SU-DHL-6 (cell line): Measurements from ENCODE around the gene PASD1.

Source experiments
- H2AFZ ChIP-seq: fragments of 200-600 bp; sonication (generic); 2 replicates; pipeline ENCODE4 v1.6.1; 2014; ENCODE audit warnings: low read depth, mild to moderate bottlenecking, moderate library complexity, mixed read lengths, antibody characterized with exemption, low read length; ENCODE audit not compliant: severe bottlenecking
- H3F3A ChIP-seq: fragments of 200-600 bp; shearing (Covaris generic); 2 replicates; pipeline ENCODE4 v1.6.0; 2016; ENCODE audit warnings: antibody characterized with exemption, mild to moderate bottlenecking; ENCODE audit not compliant: insufficient read depth
- H3K27ac ChIP-seq: fragments of 200-600 bp; sonication (generic); 2 replicates; pipeline ENCODE4 v1.5.1; 2016; ENCODE audit warnings: low read depth, mild to moderate bottlenecking, low read length, moderate library complexity, mixed read lengths
- H3K27me3 ChIP-seq: fragments of 200-600 bp; sonication (generic), shearing (Covaris generic); 2 replicates; pipeline ENCODE4 v1.6.0; 2014; ENCODE audit warnings: mild to moderate bottlenecking, low read length
- H3K36me3 ChIP-seq: fragments of 200-600 bp; sonication (generic); 2 replicates; pipeline ENCODE4 v1.6.1; 2014; ENCODE audit warnings: mild to moderate bottlenecking, low read length, mixed read lengths
- H3K4me2 ChIP-seq: fragments of 300-600, 200-600 bp; shearing (Covaris generic), sonication (generic); 2 replicates; pipeline ENCODE4 v1.6.0; 2014; ENCODE audit warnings: low read length, low read depth, mild to moderate bottlenecking; ENCODE audit not compliant: poor library complexity, severe bottlenecking
- H3K4me3 ChIP-seq: fragments of 200-600 bp; sonication (generic); 2 replicates; pipeline ENCODE4 v1.5.1; 2014; ENCODE audit warnings: antibody characterized with exemption, low read length, mild to moderate bottlenecking, mixed read lengths; ENCODE audit not compliant: insufficient read depth, poor library complexity, severe bottlenecking
- H3K79me2 ChIP-seq: fragments of 200-600 bp; sonication (generic); 2 replicates; pipeline ENCODE4 v1.6.1; 2014; ENCODE audit warnings: mild to moderate bottlenecking, low read length, moderate library complexity; ENCODE audit not compliant: insufficient read depth
- H3K9ac ChIP-seq: fragments of 200-600 bp; sonication (generic); 2 replicates; pipeline ENCODE4 v1.7.0; 2014; ENCODE audit warnings: mild to moderate bottlenecking, low read length
- H3K9me2 ChIP-seq: fragments of 200-600 bp; sonication (generic); replicated peaks from 2 replicates; pipeline ENCODE4 v1.6.1; 2014; ENCODE audit warnings: low read length; ENCODE audit not compliant: insufficient read depth
- H3K9me3 ChIP-seq: fragments of 200-600 bp; sonication (generic); 2 replicates; pipeline ENCODE4 v1.6.1; 2014; ENCODE audit warnings: low read length, mixed read lengths; ENCODE audit not compliant: insufficient read depth
- H4K20me1 ChIP-seq: fragments of 200-600 bp; sonication (generic); 2 replicates; pipeline ENCODE4 v1.6.1; 2014; ENCODE audit warnings: low read depth, mild to moderate bottlenecking, antibody characterized with exemption, low read length, moderate library complexity, mixed read lengths
- CTCF ChIP-seq: fragments of 200-600 bp; sonication (generic); IDR thresholded peaks from one replicate; pipeline ENCODE4 v1.5.1; 2017; ENCODE audit warnings: antibody characterized with exemption, mild to moderate bottlenecking, low read length, moderate library complexity; ENCODE audit not compliant: insufficient read depth, poor library complexity, severe bottlenecking
- EZH2phosphoT487 ChIP-seq: fragments of 200-600 bp; sonication (generic), shearing (Covaris generic); conservative IDR thresholded peaks from 2 replicates; pipeline ENCODE4 v1.6.1; 2018; ENCODE audit warnings: mild to moderate bottlenecking, antibody characterized with exemption, low read length, moderate library complexity, mixed read lengths

Gene PASD1

DNA sequence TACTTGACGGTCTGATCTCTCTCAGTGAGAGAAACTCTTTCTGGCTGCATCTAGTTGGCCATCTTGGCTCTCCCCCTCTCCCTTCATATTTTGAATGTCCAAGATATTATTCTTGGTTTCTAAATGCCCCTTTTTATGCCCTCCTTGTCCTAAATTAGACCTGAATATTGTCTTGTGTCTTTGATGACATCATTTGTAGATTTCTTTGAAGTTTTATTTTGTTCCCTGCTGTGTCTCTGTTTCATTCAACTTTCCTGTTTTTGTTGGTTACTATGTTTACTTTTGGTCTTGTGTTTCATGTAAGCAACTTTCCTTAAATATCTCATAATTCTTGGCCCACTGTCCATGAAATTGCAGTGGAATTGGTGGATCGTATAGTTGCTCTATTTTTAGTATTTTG, 46.1 kb upstream of the PASD1 start:
- H3K9me2 ChIP-seq, result no peaks in the 10 kb centered on the region
- no peak overlapping the region for H3K4me3 ChIP-seq
- no peaks in the 10 kb centered on the region for H3K27me3 ChIP-seq
- no peak overlapping the region for H3K4me2 ChIP-seq
- TF ChIP-seq EZH2phosphoT487 (no peak), CTCF (no peak)
- no peaks in the 10 kb centered on the region for H4K20me1 ChIP-seq
- H3K36me3 ChIP-seq, result no peaks in the 10 kb centered on the region
- no peaks in the 10 kb centered on the region for H3F3A ChIP-seq
- H3K27ac ChIP-seq, result no peak overlapping the region
- H3K9me3 ChIP-seq, result no peaks in the 10 kb centered on the region
- H3K9ac ChIP-seq, result no peak overlapping the region
- no peaks in the 10 kb centered on the region for H3K79me2 ChIP-seq
- no peak overlapping the region for H2AFZ ChIP-seq

DNA sequence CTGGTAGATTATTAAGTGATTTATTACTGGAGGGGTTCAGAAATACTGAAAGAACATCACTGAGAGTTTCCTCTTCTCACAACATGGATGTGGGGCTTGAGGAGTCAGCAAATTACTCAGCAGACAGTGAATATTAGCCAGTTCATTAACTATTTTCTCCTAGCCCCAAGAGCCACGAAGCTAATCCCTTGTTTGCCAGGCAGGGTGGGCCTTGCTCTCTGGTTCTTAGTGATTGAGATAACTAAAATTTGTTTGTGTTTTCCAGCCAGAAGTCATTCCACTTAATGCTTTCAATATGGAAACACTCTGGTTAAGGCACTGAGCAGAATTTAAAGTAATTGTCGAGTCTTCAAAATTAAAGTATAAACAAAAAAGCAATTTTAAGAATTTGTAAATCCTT, 40.1 kb upstream of the PASD1 start:
- Histone ChIP-seq H3K9me2 (no peaks in the 10 kb centered on the region), H3F3A (no peaks in the 10 kb centered on the region), H3K27ac (no peak overlapping the region), H3K79me2 (no peaks in the 10 kb centered on the region), H3K4me2 (no peak overlapping the region), H4K20me1 (no peaks in the 10 kb centered on the region), H3K27me3 (no peaks in the 10 kb centered on the region), H2AFZ (no peak overlapping the region), H3K4me3 (no peak overlapping the region), H3K36me3 (no peaks in the 10 kb centered on the region), H3K9ac (no peak overlapping the region), H3K9me3 (no peaks in the 10 kb centered on the region)
- TF ChIP-seq CTCF (no peak), EZH2phosphoT487 (no peak)

DNA sequence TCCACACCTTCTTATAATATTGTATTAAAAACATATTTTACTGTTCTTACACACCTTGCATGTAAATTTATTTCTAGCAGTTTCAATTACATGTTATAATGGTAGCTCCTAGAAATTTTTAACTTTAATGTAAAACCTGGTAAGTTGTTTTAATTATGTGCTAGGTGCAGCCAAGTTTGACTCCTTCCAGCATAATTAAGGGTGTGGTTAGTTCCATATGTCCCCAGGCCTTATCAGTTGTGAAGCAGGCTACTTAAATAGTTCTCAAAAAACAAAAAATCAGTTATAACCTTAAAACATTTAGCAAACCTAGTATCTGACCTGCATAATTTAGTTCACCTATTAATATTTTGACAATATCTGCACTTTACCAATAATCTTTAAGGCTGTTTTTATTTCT, 26.9 kb upstream of the PASD1 start:
- Histone ChIP-seq H3K27me3 (no peaks in the 10 kb centered on the region), H4K20me1 (no peaks in the 10 kb centered on the region), H3K4me2 (no peak overlapping the region), H3K27ac (no peak overlapping the region), H3K79me2 (no peaks in the 10 kb centered on the region), H3F3A (no peaks in the 10 kb centered on the region), H3K9ac (no peak overlapping the region), H2AFZ (no peak overlapping the region), H3K9me3 (no peaks in the 10 kb centered on the region), H3K9me2 (no peaks in the 10 kb centered on the region), H3K4me3 (no peak overlapping the region), H3K36me3 (no peaks in the 10 kb centered on the region)
- TF ChIP-seq EZH2phosphoT487 (no peak), CTCF (no peak)

GRCh38 chrX:151537572-151537971, 25.9 kb upstream of the PASD1 start:
- no peak overlapping the region for H3K27ac ChIP-seq
- no peaks in the 10 kb centered on the region for H3K36me3 ChIP-seq

More at GRCh38 chrX:151537572-151537971, 25.9 kb upstream of the PASD1 start:
- H2AFZ ChIP-seq, result no peak overlapping the region
- no peaks in the 10 kb centered on the region for H4K20me1 ChIP-seq
- no peak overlapping the region for H3K4me2 ChIP-seq
- no peak for TF ChIP-seq EZH2phosphoT487
- TF ChIP-seq CTCF, result no peak
- no peaks in the 10 kb centered on the region for H3F3A ChIP-seq
- H3K27me3 ChIP-seq, result no peaks in the 10 kb centered on the region
- H3K79me2 ChIP-seq, result no peaks in the 10 kb centered on the region
- H3K4me3 ChIP-seq, result no peak overlapping the region
- H3K9me3 ChIP-seq, result no peaks in the 10 kb centered on the region
- no peaks in the 10 kb centered on the region for H3K9me2 ChIP-seq
- H3K9ac ChIP-seq, result no peak overlapping the region
